Measurements from ENCODE around the gene GALNT11.
"Not testable (repeated sequence)": the region's sequence is repeated elsewhere in the genome, so short reads cannot be mapped to it uniquely, and the experiment has no call there.

The GALNT11 gene

DNA sequence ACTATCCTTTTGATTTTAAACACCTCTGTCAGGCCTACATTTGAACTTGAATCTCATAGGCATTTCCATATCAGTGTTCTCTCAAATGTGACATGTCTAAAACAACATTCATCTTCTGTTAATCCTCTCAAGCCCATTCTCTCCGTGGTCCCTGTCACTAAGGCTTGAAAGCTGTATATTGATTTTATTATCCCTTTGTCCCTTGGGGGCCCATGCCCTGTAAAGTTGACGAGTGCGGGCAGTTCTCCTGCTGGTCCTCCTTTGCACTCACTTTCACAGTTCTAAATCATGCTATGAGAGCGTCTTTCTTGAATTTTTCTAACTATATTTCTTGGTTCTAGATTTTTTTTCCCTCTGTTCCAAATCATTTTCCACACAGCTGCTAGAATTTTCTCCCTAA, 27.3 kb downstream of the GALNT11 start:
- no peak for DNase-seq (ENCODE audit: insufficient read length, low spot score)
- TF ChIP-seq POLR2AphosphoS5 (IDR thresholded peaks at IDR 0.05; ENCODE audit: low read depth, low read length), result no peak
- no peak for TF ChIP-seq POLR2A (IDR thresholded peaks at IDR 0.05; ENCODE audit: low read depth, low read length)
- no peak for TF ChIP-seq SPI1 (IDR thresholded peaks at IDR 0.05; ENCODE audit: low read depth, low read length)
- TF ChIP-seq PAX5 (IDR thresholded peaks at IDR 0.05; ENCODE audit: insufficient read depth, low read length, severe bottlenecking), result no peak
- no peak for TF ChIP-seq TAF1 (IDR thresholded peaks at IDR 0.05; ENCODE audit: low read depth, low read length)
- TF ChIP-seq POU2F2 (IDR thresholded peaks at IDR 0.05; ENCODE audit: low read depth, low read length), result no peak
- FAIRE-seq, result no peak

GRCh38 chr7:152054367-152055230, 29.1 kb downstream of the GALNT11 start:
- TF ChIP-seq SPI1 (IDR thresholded peaks at IDR 0.05; ENCODE audit: low read depth, low read length) (no peak), POU2F2 (IDR thresholded peaks at IDR 0.05; ENCODE audit: low read depth, low read length) (no peak), TAF1 (IDR thresholded peaks at IDR 0.05; ENCODE audit: low read depth, low read length) (no peak), PAX5 (IDR thresholded peaks at IDR 0.05; ENCODE audit: insufficient read depth, low read length, severe bottlenecking) (no peak), POLR2A (IDR thresholded peaks at IDR 0.05; ENCODE audit: low read depth, low read length) (no peak), POLR2AphosphoS5 (IDR thresholded peaks at IDR 0.05; ENCODE audit: low read depth, low read length) (no peak)
- FAIRE-seq (no peak), DNase-seq (ENCODE audit: insufficient read length, low spot score) (no peak)

DNA sequence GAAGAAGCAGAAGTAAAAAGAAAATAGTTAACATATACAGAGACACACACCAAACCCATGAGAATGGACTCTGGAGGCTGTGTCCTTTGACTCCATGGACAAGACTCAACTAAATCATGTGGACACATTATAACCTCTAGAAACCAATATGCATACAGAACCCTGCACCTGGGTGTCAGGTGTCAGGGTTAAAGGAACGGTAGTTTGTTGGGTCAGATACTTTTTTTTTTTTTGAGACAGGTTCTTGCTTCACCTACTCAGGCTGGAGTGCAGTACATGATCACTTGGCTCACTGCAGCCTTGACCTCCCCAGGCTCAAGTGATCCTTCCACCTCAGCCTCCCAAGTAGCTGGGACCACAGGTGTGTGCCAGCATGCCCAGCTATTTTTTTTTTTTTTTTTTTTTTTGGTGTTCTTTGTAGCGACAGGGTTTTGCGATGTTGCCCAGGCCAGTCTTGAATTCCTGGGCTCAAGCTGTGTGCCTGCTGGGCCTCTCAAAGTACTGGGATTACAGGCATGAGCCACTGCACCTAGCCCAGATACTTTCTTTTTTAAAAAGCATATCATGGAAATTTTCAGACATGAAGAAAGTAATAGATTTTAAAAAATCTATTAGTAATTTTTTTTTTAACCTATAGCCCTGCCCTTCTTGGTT, 31.3 kb downstream of the GALNT11 start:
- DNase-seq (ENCODE audit: insufficient read length, low spot score) (no peak), FAIRE-seq (no peak)
- no peak for TF ChIP-seq POLR2A (IDR thresholded peaks at IDR 0.05; ENCODE audit: low read depth, low read length)
- no peak for TF ChIP-seq SPI1 (IDR thresholded peaks at IDR 0.05; ENCODE audit: low read depth, low read length)
- TF ChIP-seq PAX5 (IDR thresholded peaks at IDR 0.05; ENCODE audit: insufficient read depth, low read length, severe bottlenecking), result no peak
- TF ChIP-seq TAF1 (IDR thresholded peaks at IDR 0.05; ENCODE audit: low read depth, low read length), result no peak
- TF ChIP-seq POU2F2 (IDR thresholded peaks at IDR 0.05; ENCODE audit: low read depth, low read length), result no peak
- TF ChIP-seq POLR2AphosphoS5 (IDR thresholded peaks at IDR 0.05; ENCODE audit: low read depth, low read length), result no peak

GRCh38 chr7:152059311-152059710, 33.8 kb downstream of the GALNT11 start:
- DNase-seq (ENCODE audit: insufficient read length, low spot score) (no peak), FAIRE-seq (no peak)
- TF ChIP-seq POLR2AphosphoS5 (IDR thresholded peaks at IDR 0.05; ENCODE audit: low read depth, low read length), result no peak

DNA sequence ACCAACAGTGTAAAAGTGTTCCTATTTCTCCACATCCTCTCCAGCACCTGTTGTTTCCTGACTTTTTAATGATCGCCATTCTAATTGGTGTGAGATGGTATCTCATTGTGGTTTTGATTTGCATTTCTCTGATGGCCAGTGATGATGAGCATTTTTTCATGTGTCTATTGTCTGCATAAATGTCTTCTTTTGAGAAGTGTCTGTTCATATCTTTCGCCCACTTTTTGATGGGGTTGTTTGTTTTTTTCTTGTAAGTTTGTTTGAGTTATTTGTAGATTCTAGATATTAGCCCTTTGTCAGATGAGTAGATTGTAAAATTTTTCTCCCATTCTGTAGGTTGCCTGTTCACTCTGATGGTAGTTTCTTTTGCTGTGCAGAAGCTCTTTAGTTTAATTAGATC, 35.6 kb downstream of the GALNT11 start:
- FAIRE-seq; DNase-seq (ENCODE audit: insufficient read length, low spot score): not testable (repeated sequence)

GRCh38 chr7:152063192-152063591, 37.7 kb downstream of the GALNT11 start:
- DNase-seq (ENCODE audit: insufficient read length, low spot score); FAIRE-seq: not testable (repeated sequence)

- DNase-seq (ENCODE audit: insufficient read length, low spot score); FAIRE-seq: not testable (repeated sequence)
Measured at GRCh38 chr7:152063821-152064220, 38.3 kb downstream of the GALNT11 start.

DNA sequence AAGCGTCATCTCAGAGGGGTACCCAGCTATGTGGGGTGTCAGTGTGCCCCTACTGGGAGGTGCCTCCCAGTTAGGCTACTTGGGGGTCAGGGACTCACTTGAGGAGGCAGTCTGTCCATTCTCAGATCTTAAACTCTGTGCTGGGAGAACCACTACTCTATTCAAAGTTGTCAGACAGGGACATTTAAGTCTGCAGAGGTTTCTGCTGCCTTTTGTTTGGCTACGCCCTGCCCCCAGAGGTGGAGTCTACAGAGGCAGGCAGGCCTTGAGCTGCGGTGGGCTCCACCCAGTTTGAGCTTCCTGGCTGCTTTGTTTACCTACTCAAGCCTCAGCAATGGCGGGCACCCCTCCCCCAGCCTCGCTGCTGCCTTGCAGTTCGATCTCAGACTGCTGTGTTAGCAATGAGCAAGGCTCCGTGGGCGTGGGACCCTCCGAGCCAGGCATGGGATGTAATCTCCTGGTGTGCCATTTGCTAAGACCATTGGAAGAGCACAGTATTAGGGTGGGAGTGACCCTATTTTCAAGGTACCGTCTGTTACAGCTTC, 40.4 kb downstream of the GALNT11 start:
- FAIRE-seq; DNase-seq (ENCODE audit: insufficient read length, low spot score): not testable (repeated sequence)

DNA sequence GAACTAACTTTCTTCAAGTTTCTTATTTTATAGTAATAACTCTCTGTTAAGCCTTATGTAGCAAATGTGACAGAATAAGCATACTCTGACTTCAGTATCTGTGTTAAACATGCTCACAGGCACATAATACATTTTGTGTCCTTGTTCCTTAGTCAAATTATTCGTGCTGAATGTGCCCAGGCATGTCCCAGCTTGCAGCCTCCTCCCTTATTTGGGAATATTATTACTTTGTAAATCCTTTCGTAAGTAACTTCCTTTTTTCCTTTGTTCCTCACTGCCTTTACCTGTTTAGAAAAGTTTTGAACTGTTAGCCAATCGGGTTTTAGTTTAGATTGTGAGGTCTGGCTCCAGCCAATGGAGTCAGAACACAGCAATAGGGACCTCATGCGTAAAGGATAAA, 46.9 kb downstream of the GALNT11 start:
- TF ChIP-seq POU2F2 (IDR thresholded peaks at IDR 0.05; ENCODE audit: low read depth, low read length) (no peak), SPI1 (IDR thresholded peaks at IDR 0.05; ENCODE audit: low read depth, low read length) (no peak), TAF1 (IDR thresholded peaks at IDR 0.05; ENCODE audit: low read depth, low read length) (no peak), POLR2AphosphoS5 (IDR thresholded peaks at IDR 0.05; ENCODE audit: low read depth, low read length) (no peak), PAX5 (IDR thresholded peaks at IDR 0.05; ENCODE audit: insufficient read depth, low read length, severe bottlenecking) (no peak), POLR2A (IDR thresholded peaks at IDR 0.05; ENCODE audit: low read depth, low read length) (no peak)
- DNase-seq (ENCODE audit: insufficient read length, low spot score) (no peak), FAIRE-seq (no peak)

GRCh38 chr7:152073352-152073751, 47.9 kb downstream of the GALNT11 start:
- TF ChIP-seq POU2F2 (IDR thresholded peaks at IDR 0.05; ENCODE audit: low read depth, low read length) (no peak), POLR2AphosphoS5 (IDR thresholded peaks at IDR 0.05; ENCODE audit: low read depth, low read length) (no peak), TAF1 (IDR thresholded peaks at IDR 0.05; ENCODE audit: low read depth, low read length) (no peak), POLR2A (IDR thresholded peaks at IDR 0.05; ENCODE audit: low read depth, low read length) (no peak), SPI1 (IDR thresholded peaks at IDR 0.05; ENCODE audit: low read depth, low read length) (no peak), PAX5 (IDR thresholded peaks at IDR 0.05; ENCODE audit: insufficient read depth, low read length, severe bottlenecking) (no peak)
- DNase-seq (ENCODE audit: insufficient read length, low spot score) (no peak), FAIRE-seq (no peak)

- DNase-seq (ENCODE audit: insufficient read length, low spot score) (no peak), FAIRE-seq (no peak)
- TF ChIP-seq PAX5 (IDR thresholded peaks at IDR 0.05; ENCODE audit: insufficient read depth, low read length, severe bottlenecking), result no peak
- no peak for TF ChIP-seq POU2F2 (IDR thresholded peaks at IDR 0.05; ENCODE audit: low read depth, low read length)
- TF ChIP-seq POLR2A (IDR thresholded peaks at IDR 0.05; ENCODE audit: low read depth, low read length), result no peak
- TF ChIP-seq SPI1 (IDR thresholded peaks at IDR 0.05; ENCODE audit: low read depth, low read length), result no peak
- TF ChIP-seq POLR2AphosphoS5 (IDR thresholded peaks at IDR 0.05; ENCODE audit: low read depth, low read length), result no peak
- no peak for TF ChIP-seq TAF1 (IDR thresholded peaks at IDR 0.05; ENCODE audit: low read depth, low read length)
Measured at GRCh38 chr7:152074673-152075072, 49.2 kb downstream of the GALNT11 start.

DNA sequence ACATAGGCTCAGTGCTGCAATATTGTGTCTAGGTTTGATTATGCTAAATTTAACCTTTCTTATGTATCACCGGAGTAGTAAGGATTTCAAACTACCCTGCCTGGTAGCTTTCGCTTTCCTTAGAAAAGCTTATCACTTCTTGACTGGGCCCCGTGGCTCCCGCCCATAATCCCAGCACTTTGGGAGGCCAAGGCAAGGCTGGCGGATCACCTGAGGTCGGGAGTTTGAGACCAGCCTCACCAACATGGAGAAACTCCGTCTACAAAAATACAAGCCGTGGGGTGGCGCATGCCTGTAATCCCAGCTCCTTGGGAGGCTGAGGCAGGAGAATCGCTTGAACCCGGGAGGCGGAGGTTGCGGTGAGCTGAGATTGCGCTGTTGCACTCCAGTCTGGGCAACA, 49.9 kb downstream of the GALNT11 start:
- FAIRE-seq; DNase-seq (ENCODE audit: insufficient read length, low spot score): not testable (repeated sequence)

Measured in GM12891 (cell line).